Transverse colon (tissue), 4 donors: ENCODE data around the gene LTV1. TPM values are rescaled to one million over a fixed set of nuclear protein-coding genes. Genes with fewer than 3 reads are reported as not detected.

Experiments
- DNase-seq: peaks from one replicate; pipeline ENCODE4 v3.0.0-alpha.2; 2019
- H3K27ac ChIP-seq, 4 donors: fragments of 200-600 bp; sonication (generic); 2 replicates each; pipeline ENCODE4 v1.5.1; 2016 to 2018; ENCODE audit warnings: inconsistent platforms in 4 of 4
- H3K27me3 ChIP-seq: fragments of 200-600 bp; sonication (generic); 2 replicates; pipeline ENCODE4 v1.5.1; 2017; ENCODE audit warnings: inconsistent platforms
- H3K36me3 ChIP-seq, 4 donors: fragments of 200-600 bp; sonication (generic); 2 replicates each; pipeline ENCODE4 v1.5.1; 2017 to 2019; ENCODE audit warnings: inconsistent platforms in 4 of 4
- H3K4me1 ChIP-seq, 4 donors: fragments of 200-600 bp; sonication (generic); 2 replicates each; pipeline ENCODE4 v1.5.1; 2017 to 2020; ENCODE audit warnings: inconsistent platforms in 4 of 4
- H3K4me3 ChIP-seq, 4 donors: fragments of 200-600 bp; sonication (generic); 1 replicate in 1 of 4; 2 replicates in 3 of 4; pipeline versions ENCODE4 v1.5.1 to v1.6.1; 2017 to 2019; ENCODE audit warnings: inconsistent platforms in 4 of 4
- H3K9me3 ChIP-seq, 2 donors: fragments of 200-600 bp; sonication (generic); 2 replicates each; pipeline ENCODE4 v1.5.1; 2017 to 2019; ENCODE audit warnings: inconsistent platforms in 2 of 2
- CTCF ChIP-seq, 5 experiments: fragments of 200-600 bp in 3 of 5; fragments of 450-650 bp in 2 of 5; sonication (generic) in 3 of 5; IDR thresholded peaks; 1 replicate in 2 of 5; 2 replicates in 3 of 5; pipeline ENCODE4 v1.5.1; 2016 to 2017; ENCODE audit warnings: antibody characterized with exemption in 5 of 5, inconsistent platforms in 3 of 5, mild to moderate bottlenecking in 2 of 5, moderate library complexity in 1 of 5
- EP300 ChIP-seq: sonication (generic); formaldehyde crosslinking; IDR thresholded peaks from one replicate; pipeline ENCODE4 v1.6.1; 2017; ENCODE audit warnings: antibody characterized with exemption, low read depth
- POLR2A ChIP-seq: fragments of 450-650 bp; IDR thresholded peaks from one replicate; pipeline ENCODE4 v1.6.1; 2016; ENCODE audit warnings: antibody characterized with exemption, mild to moderate bottlenecking, moderate library complexity
- POLR2AphosphoS5 ChIP-seq, 3 donors: sonication (generic); formaldehyde crosslinking; IDR thresholded peaks; one replicate each; pipeline ENCODE4 v1.6.1; 2016; ENCODE audit warnings: antibody characterized with exemption in 3 of 3
- WGBS, 2 donors: methylation state at CpG; one replicate each; pipeline ENCODE4 v1.1.5; 2018; ENCODE audit warnings: low coverage in 1 of 2; 5-methylcytosine and 5-hydroxymethylcytosine counted together
- in situ Hi-C, 4 donors: fragments of 200-750 bp; cut with MboI; loops; one replicate each; pipeline versions ENCODE4 v1.15.0 to v1.15.1; 2017; ENCODE audit warnings: low sequenced_read_pairs in 3 of 4, low pct_ligation_motif_present in 1 of 4, low pct_unique_long_range_greater_than_20kb in 1 of 4
- intact Hi-C: fragments of 100-400 bp; cut with DNase I; formaldehyde crosslinking; loops from one replicate; pipeline ENCODE4 v1.15.1; 2023; ENCODE audit warnings: low total_unique reads
- total RNA-seq, 4 donors: library from RNA; depleted of rRNA; stranded (reverse); fragments of >200 nt; gene quantifications; one replicate each; pipeline ENCODE4 v1.1.0, GENCODE V29; 2016

Gene LTV1
- total RNA-seq, 4 donors from 2014 or later = 0.80 to 13.2 (median 4.1) TPM

- no peaks in the 10 kb centered on the region for H3K36me3 ChIP-seq
- H3K27ac ChIP-seq = no peak overlapping the region
- H3K9me3 ChIP-seq = no peaks in the 10 kb centered on the region
- no peak for TF ChIP-seq EP300
- no peak for TF ChIP-seq POLR2A
- WGBS, 2 donors = 77 to 90% methylated on average over 6 of the region's 6 CpGs
- intact Hi-C loops (no loop called here), in situ Hi-C loops (loop anchor here in 1 of 4 donors (25.0 kb wide), 1 partner anchor 220 kb away; no protein-coding TSS in a partner anchor)
- H3K4me1 ChIP-seq = no peaks in the 10 kb centered on the region
- no peak for DNase-seq
- H3K27me3 ChIP-seq = no peaks in the 10 kb centered on the region
- H3K4me3 ChIP-seq = no peak overlapping the region
These were observed 35.9 kb upstream of the LTV1 start for GRCh38 chr6:143807103-143807772.

GRCh38 chr6:143810745-143811144, 32.4 kb upstream of the LTV1 start:
- Histone ChIP-seq H3K27me3 (no peaks in the 10 kb centered on the region), H3K4me3 (no peak overlapping the region), H3K36me3 (no peaks in the 10 kb centered on the region), H3K9me3 (no peaks in the 10 kb centered on the region), H3K4me1 (no peaks in the 10 kb centered on the region), H3K27ac (no peak overlapping the region)
- 85 to 93% methylated on average over 1 to 2 of the region's 2 CpGs for WGBS, 2 donors
- intact Hi-C loops = no loop called here
- no peak for DNase-seq
- TF ChIP-seq EP300 (no peak), CTCF (IDR thresholded peaks at IDR 0.05) (no peak), POLR2A (no peak), POLR2AphosphoS5 (IDR thresholded peaks at IDR 0.05) (no peak)
- in situ Hi-C loops = loop anchor here in 1 of 4 donors (25.0 kb wide), 1 partner anchor 223 kb away; no protein-coding TSS in a partner anchor

- Histone ChIP-seq H3K27ac (no peak overlapping the region), H3K4me1 (no peaks in the 10 kb centered on the region), H3K27me3 (no peaks in the 10 kb centered on the region), H3K4me3 (no peak overlapping the region), H3K9me3 (no peaks in the 10 kb centered on the region), H3K36me3 (no peaks in the 10 kb centered on the region)
- intact Hi-C loops = no loop called here
- in situ Hi-C loops = loop anchor here in 1 of 4 donors (25.0 kb wide), 1 partner anchor 224 kb away; no protein-coding TSS in a partner anchor
- TF ChIP-seq POLR2AphosphoS5 (IDR thresholded peaks at IDR 0.05) (no peak), POLR2A (no peak), CTCF (IDR thresholded peaks at IDR 0.05) (no peak), EP300 (no peak)
- 70 to 92% methylated on average over 2 of the region's 2 CpGs for WGBS, 2 donors
- no peak for DNase-seq
These were observed 31.5 kb upstream of the LTV1 start for GRCh38 chr6:143811501-143812157.

GRCh38 chr6:143817621-143818020, 25.5 kb upstream of the LTV1 start:
- no peaks in the 10 kb centered on the region for H3K4me1 ChIP-seq
- no peaks in the 10 kb centered on the region for H3K9me3 ChIP-seq
- H3K27ac ChIP-seq = no peak overlapping the region
- in situ Hi-C loops (loop anchor here in 1 of 4 donors (25.0 kb wide), 1 partner anchor 230 kb away; no protein-coding TSS in a partner anchor), intact Hi-C loops (no loop called here)
- no peak overlapping the region for H3K4me3 ChIP-seq
- TF ChIP-seq CTCF (IDR thresholded peaks at IDR 0.05) (no peak), POLR2A (no peak), EP300 (no peak)
- H3K36me3 ChIP-seq = no peaks in the 10 kb centered on the region
- no peak for DNase-seq
- no peaks in the 10 kb centered on the region for H3K27me3 ChIP-seq
